HEK293 (cell line): ENCODE results near the gene MRPL4.
A peak's percentile ranks its signal among the peaks of the same experiment; 100 is the strongest.

Source experiments
- KLF10 ChIP-seq: fragments of 450-650 bp; IDR thresholded peaks from 2 replicates; pipeline ENCODE4 v1.5.1; 2018; ENCODE audit warnings: missing biosample characterization, mild to moderate bottlenecking, missing genetic modification characterization
- KLF17 ChIP-seq: fragments of 450-650 bp; formaldehyde crosslinking; IDR thresholded peaks from 2 replicates; pipeline ENCODE4 v1.5.1; 2016; ENCODE audit warnings: missing biosample characterization, missing genetic modification characterization
- PRDM10 ChIP-seq: fragments of 450-650 bp; formaldehyde crosslinking; IDR thresholded peaks from 2 replicates; pipeline ENCODE4 v1.5.1; 2016; ENCODE audit warnings: missing biosample characterization, missing genetic modification characterization
- SALL2 ChIP-seq: fragments of 450-650 bp; formaldehyde crosslinking; IDR thresholded peaks from 2 replicates; pipeline ENCODE4 v1.5.0; 2017; ENCODE audit warnings: missing biosample characterization, mild to moderate bottlenecking, missing genetic modification characterization, borderline replicate concordance
- SCRT1 ChIP-seq: fragments of 450-650 bp; formaldehyde crosslinking; IDR thresholded peaks from 2 replicates; pipeline ENCODE4 v1.5.1; 2016; ENCODE audit warnings: missing biosample characterization, missing genetic modification characterization, borderline replicate concordance
- SP7 ChIP-seq: fragments of 450-650 bp; formaldehyde crosslinking; IDR thresholded peaks from 2 replicates; pipeline ENCODE4 v1.5.1; 2016; ENCODE audit warnings: missing biosample characterization, missing genetic modification characterization
- TSHZ1 ChIP-seq: fragments of 450-650 bp; formaldehyde crosslinking; IDR thresholded peaks from 2 replicates; pipeline ENCODE4 v1.5.1; 2016; ENCODE audit warnings: missing biosample characterization, missing genetic modification characterization, borderline replicate concordance
- YY1 ChIP-seq: fragments of 450-650 bp; formaldehyde crosslinking; IDR thresholded peaks from 2 replicates; pipeline ENCODE4 v1.5.1; 2018; ENCODE audit warnings: missing biosample characterization, missing genetic modification characterization
- ZBTB17 ChIP-seq: fragments of 450-650 bp; formaldehyde crosslinking; IDR thresholded peaks from 2 replicates; pipeline ENCODE4 v1.5.1; 2016; ENCODE audit warnings: missing biosample characterization, missing genetic modification characterization
- ZBTB21 ChIP-seq: fragments of 450-650 bp; formaldehyde crosslinking; IDR thresholded peaks from 2 replicates; pipeline ENCODE4 v1.5.1; 2017; ENCODE audit warnings: missing biosample characterization, missing genetic modification characterization
- ZBTB7A ChIP-seq: fragments of 450-650 bp; formaldehyde crosslinking; IDR thresholded peaks from 2 replicates; pipeline ENCODE4 v1.5.1; 2016; ENCODE audit warnings: low read depth, missing biosample characterization, missing genetic modification characterization
- ZNF138 ChIP-seq: fragments of 450-650 bp; formaldehyde crosslinking; IDR thresholded peaks from 2 replicates; pipeline ENCODE4 v1.5.1; 2016; ENCODE audit warnings: missing biosample characterization, missing genetic modification characterization, borderline replicate concordance
- ZNF16 ChIP-seq: fragments of 450-650 bp; formaldehyde crosslinking; IDR thresholded peaks from 2 replicates; pipeline ENCODE4 v1.5.1; 2016; ENCODE audit warnings: low read depth, missing biosample characterization, missing genetic modification characterization
- ZNF19 ChIP-seq: fragments of 450-650 bp; formaldehyde crosslinking; IDR thresholded peaks from 2 replicates; pipeline ENCODE4; 2016; ENCODE audit warnings: missing biosample characterization, missing genetic modification characterization, low read depth
- ZNF266 ChIP-seq: fragments of 450-650 bp; formaldehyde crosslinking; IDR thresholded peaks from 2 replicates; pipeline ENCODE4 v1.5.1; 2016; ENCODE audit warnings: missing biosample characterization, missing genetic modification characterization, low read depth
- ZNF274 ChIP-seq, 2 experiments: fragments of 200-500 bp in 1 of 2; fragments of 450-650 bp in 1 of 2; sonication (Bioruptor generic) in 1 of 2; formaldehyde crosslinking in 1 of 2; IDR thresholded peaks; 2 replicates each; pipeline versions ENCODE4 v1.5.1 to v1.6.1; 2014 to 2016; ENCODE audit warnings: borderline replicate concordance in 1 of 2, inconsistent platforms in 1 of 2, low read length in 1 of 2, missing biosample characterization in 1 of 2, missing genetic modification characterization in 1 of 2
- ZNF354C ChIP-seq: fragments of 450-650 bp; formaldehyde crosslinking; IDR thresholded peaks from 2 replicates; pipeline ENCODE4 v1.5.1; 2016; ENCODE audit warnings: missing biosample characterization, missing genetic modification characterization, low read depth, borderline replicate concordance
- ZNF362 ChIP-seq: fragments of 450-650 bp; formaldehyde crosslinking; IDR thresholded peaks from 2 replicates; pipeline ENCODE4 v1.5.1; 2016; ENCODE audit warnings: missing biosample characterization, missing genetic modification characterization
- ZNF394 ChIP-seq: fragments of 450-650 bp; formaldehyde crosslinking; IDR thresholded peaks from 2 replicates; pipeline ENCODE4 v1.5.1; 2016; ENCODE audit warnings: missing biosample characterization, missing genetic modification characterization, mild to moderate bottlenecking, moderate library complexity, borderline replicate concordance
- ZNF398 ChIP-seq: fragments of 450-650 bp; formaldehyde crosslinking; IDR thresholded peaks from 2 replicates; pipeline ENCODE4 v1.5.1; 2017; ENCODE audit warnings: missing biosample characterization, missing genetic modification characterization
- ZNF488 ChIP-seq: fragments of 450-650 bp; formaldehyde crosslinking; IDR thresholded peaks from 2 replicates; pipeline ENCODE4 v1.5.1; 2016; ENCODE audit warnings: missing biosample characterization, missing genetic modification characterization
- ZNF510 ChIP-seq: fragments of 450-650 bp; formaldehyde crosslinking; IDR thresholded peaks from 2 replicates; pipeline ENCODE4 v1.5.1; 2018; ENCODE audit warnings: mild to moderate bottlenecking, missing genetic modification characterization, missing biosample characterization; ENCODE audit not compliant: insufficient replicate concordance
- ZNF621 ChIP-seq: fragments of 450-650 bp; formaldehyde crosslinking; IDR thresholded peaks from 2 replicates; pipeline ENCODE4 v1.5.1; 2017; ENCODE audit warnings: missing biosample characterization, missing genetic modification characterization
- ZNF626 ChIP-seq: fragments of 450-650 bp; sonication (Bioruptor Pico); formaldehyde crosslinking; IDR thresholded peaks from 2 replicates; pipeline ENCODE4 v1.5.1; 2018; ENCODE audit warnings: missing biosample characterization, missing genetic modification characterization, inconsistent platforms
- ZNF837 ChIP-seq: fragments of 450-650 bp; formaldehyde crosslinking; IDR thresholded peaks from 2 replicates; pipeline ENCODE4 v1.5.1; 2016; ENCODE audit warnings: missing biosample characterization, missing genetic modification characterization

Gene MRPL4

GRCh38 chr19:10269333-10270179, 17.5 kb downstream of the MRPL4 start (continued):
- 0 out of 2 replicates have a peak, but pooled peaks have one; percentile 29 for TF ChIP-seq PRDM10 (tag by site-specific recombination)
- no peak for TF ChIP-seq ZBTB21 (tag by site-specific recombination)
- no peak for TF ChIP-seq ZNF274 (IDR thresholded peaks at IDR 0.05; ENCODE audit: low read length)
- TF ChIP-seq ZNF274 (tag by site-specific recombination; IDR thresholded peaks at IDR 0.05; ENCODE audit: borderline replicate concordance), result no peak
- no peak for TF ChIP-seq ZNF837 (tag by site-specific recombination)
- no peak for TF ChIP-seq SALL2 (tag by site-specific recombination)
- TF ChIP-seq YY1 (tag by site-specific recombination), result peak; percentile 27; the same call in 1 of the 2 replicates
- TF ChIP-seq ZNF621 (tag by site-specific recombination), result no peak
- no peak for TF ChIP-seq ZNF266 (tag by site-specific recombination)
- no peak for TF ChIP-seq ZNF354C
- TF ChIP-seq ZNF394 (tag by site-specific recombination), result no peak
- TF ChIP-seq KLF10 (tag by site-specific recombination), result no peak
- no peak for TF ChIP-seq ZNF488 (tag by site-specific recombination)
- TF ChIP-seq ZBTB17 (tag by site-specific recombination), result no peak
- peak; percentile 66; the same call in 1 of the 2 replicates for TF ChIP-seq SCRT1 (tag by site-specific recombination)
- no peak for TF ChIP-seq ZNF19 (tag by site-specific recombination)
- no peak for TF ChIP-seq ZNF138
- 0 out of 2 replicates have a peak, but pooled peaks have one; percentile 44 for TF ChIP-seq SP7 (tag by site-specific recombination)
- no peak for TF ChIP-seq ZNF362 (tag by site-specific recombination)
- peak; percentile 78; the same call in 1 of the 2 replicates for TF ChIP-seq KLF17 (tag by site-specific recombination)
- no peak for TF ChIP-seq ZBTB7A
- no peak for TF ChIP-seq ZNF16
- TF ChIP-seq TSHZ1 (tag by site-specific recombination), result no peak
- TF ChIP-seq ZNF398 (tag by site-specific recombination), result peak; percentile 62
- no peak for TF ChIP-seq ZNF626
- TF ChIP-seq ZNF510 (tag by site-specific recombination), result no peak
